Umbilical cord (tissue), 2 donors: ENCODE results near the gene TMEM117. TPM values are rescaled to one million over a fixed set of nuclear protein-coding genes. Genes with fewer than 3 reads are reported as not detected.

Experiments
- DNase-seq: peaks from one replicate; pipeline ENCODE4 v3.0.0-alpha.2; 2015; ENCODE audit warnings: low spot score
- total RNA-seq: library from RNA; depleted of rRNA; stranded (reverse); fragments of >200 nt; gene quantifications from one replicate; pipeline ENCODE4 v1.2.3, GENCODE V29; 2014; ENCODE audit warnings: low replicate concordance; ENCODE audit not compliant: insufficient read depth

Gene TMEM117
- 18.3 TPM for total RNA-seq

- peak; percentile 90 for DNase-seq
Observed at GRCh38 chr12:43835656-43836474, at the start of gene TMEM117. Gene TMEM117 (plus strand): TSS chr12:43836081.

- no peak for DNase-seq
Observed at GRCh38 chr12:43786899-43787693, 48.8 kb upstream of the TMEM117 start.

DNA sequence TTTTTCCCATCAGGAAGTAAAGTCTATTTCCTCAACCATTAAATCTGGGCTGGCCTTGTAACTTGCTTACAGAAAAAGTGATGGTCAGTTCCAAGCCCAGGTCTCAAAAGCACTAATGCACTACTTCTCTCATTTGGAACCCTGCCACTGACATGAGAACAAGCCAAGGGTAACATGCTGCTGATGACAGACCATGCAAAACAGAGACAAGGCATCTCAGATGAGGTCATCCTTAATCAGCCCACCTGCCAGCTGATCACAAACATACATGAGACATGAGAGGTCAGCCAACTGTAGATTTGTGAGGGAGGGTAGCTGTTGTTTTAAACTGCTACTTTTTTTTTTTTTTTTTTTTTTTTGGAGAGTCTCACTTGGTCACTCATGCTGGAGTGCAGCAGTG lies 45.9 kb upstream of the TMEM117 start:
- DNase-seq, result no peak

DNA sequence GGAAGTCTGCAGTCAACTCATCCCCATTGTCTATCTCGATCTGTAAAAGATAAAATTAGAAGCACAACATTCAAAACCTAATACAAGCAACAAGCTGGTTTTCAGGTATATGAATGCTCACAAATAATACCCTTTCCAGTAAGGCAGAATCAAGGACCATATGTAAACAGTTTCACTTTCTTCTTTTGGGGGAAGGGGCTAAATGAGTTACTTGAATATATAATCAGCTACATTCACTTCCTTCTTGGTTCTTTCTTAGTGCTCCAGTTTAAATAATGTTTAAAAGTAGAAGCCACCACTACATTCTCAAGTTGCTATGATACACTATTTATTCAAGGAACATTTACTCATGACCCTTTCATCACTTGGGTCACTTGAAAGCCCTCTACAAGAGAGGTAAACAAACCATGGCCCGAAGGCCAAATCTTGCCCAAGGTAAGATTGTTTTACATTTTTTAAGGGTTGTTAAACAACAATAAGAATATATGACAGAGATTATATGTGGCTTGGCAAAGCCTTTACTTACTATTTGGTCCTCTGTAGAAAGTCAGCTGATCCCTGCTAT lies 40.1 kb upstream of the TMEM117 start:
- DNase-seq, result no peak

DNA sequence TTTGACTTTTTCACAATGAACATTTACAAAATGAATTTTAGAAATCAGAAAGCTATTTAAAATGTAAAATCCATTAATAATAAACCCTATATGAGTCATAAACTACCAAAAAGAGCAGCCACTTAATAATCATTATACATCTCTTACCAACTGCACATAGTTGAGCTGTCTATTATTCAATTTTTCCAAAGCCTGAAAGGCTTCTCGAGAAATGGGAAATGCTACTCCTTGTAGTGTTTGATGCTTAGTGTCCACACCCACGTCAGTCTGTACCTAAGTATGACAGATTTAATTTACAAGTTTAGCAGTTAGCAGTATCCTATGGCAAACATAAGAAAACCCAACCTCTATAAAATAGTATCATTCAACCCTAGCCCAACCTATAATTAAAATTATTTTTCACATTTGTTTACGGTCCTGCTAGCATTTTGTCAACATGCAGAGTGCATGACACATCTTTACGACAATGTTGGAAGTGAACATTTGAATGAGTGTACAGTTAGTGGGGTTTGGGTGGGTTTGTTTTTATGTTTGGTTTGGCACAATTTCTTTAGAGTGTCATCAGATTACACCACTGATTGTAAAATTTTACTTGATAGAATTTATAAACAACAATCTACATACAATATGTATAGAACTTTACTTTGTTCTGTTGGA lies 38.2 kb upstream of the TMEM117 start:
- DNase-seq, result no peak

DNA sequence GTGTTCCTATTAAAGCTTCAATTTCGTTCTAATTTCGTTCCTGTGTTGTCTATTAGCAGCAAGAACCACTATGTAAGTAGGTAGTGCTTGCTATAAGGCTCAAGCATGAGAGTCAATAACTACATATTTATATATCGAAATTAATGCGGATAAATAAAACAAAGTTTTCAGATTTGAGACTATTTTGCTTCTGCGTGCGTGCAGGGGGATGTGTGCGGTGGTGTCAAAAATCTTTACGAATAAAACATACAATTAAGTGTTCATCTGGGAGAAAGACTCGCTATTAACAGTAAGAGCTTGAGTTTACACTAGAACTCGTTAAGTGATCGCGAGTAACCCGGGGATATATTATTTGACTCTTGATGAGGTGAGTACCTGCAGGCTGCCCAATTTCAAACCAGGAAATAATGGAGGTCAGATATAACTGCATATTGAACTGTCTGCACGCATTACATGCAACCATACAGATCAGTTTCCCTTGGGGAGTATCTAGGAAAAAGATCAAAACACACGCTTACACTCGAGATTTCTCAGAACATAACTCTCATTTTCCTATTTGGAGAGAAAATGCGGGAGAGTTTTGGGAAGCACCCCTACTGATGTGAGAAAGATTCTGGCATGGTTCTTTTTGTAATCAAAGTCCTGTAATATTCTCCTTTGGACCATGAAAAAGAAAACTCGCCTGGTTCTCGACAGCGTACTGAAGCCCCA lies 30.6 kb upstream of the TMEM117 start:
- peak; percentile 22 for DNase-seq

DNA sequence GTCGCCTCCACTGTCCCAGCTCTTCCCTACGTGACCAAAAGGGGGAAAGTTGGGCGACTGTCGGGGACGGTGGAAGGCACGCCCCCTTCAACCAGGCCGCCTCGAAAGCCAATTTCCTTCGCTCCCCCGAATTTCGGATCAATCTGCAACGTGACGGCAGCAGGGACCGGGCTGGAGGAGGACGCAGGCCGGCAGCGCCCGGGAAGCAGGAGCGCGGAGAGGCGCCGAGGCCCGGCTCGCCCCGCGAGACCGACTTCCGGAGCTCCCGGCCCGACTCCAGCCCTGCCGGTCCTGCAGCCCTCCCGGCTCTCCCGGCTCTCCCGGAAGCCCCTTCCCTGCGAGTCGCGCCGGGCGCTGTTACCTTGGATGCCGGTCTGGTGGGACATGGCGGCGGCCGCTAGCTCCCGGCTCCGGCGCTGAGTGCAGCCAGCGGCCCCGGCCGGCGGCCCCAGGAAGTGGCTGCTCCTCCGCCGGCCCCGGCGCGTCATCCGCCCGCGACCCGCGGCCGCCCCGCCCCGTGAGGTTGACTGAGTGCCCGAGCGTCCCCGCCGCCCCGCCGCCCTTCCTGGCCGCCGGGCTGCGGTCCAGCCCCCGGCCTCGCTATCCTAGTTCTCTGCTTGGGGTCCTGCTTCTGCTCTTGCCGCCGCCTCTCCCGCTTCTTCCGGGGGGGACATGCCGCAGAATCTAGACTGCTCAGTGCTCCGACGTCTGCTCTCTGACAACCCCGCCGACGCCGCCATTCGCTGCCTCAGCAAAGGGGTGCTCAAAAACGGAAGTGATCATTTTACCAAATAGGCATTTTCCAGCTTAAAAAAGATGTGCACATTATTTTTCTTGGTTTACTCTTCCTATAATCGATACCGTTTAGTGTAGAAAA lies 29.8 kb upstream of the TMEM117 start, which contains the start of gene TWF1:
TSS of gene TWF1 (minus strand) at position 458 of the 877 bp plus-strand sequence. CDS start at position 386, 72 bp downstream.
- DNase-seq, result peak; percentile 91

GRCh38 chr12:43806737-43807072 lies 29.2 kb upstream of the TMEM117 start:
- DNase-seq, result peak; percentile 23

DNA sequence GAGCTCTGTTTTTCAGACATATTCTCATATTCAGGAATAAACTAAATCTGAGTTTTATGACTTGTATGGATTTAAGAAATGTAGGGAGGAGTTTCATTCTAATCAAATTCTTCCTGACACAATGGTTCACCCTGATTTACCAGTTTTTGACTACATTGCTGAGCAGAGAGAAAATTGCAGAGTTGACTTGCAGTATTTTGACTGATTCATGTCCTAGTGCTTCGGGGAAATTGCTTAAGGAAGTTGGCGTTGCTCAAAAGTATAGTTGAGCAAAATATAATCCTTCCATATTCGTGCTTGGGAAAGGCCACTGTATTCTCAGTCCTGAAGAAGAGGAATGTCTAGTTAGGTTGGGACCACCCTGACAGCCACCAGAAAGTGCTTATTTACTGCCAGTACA lies 28.5 kb upstream of the TMEM117 start:
- DNase-seq, result peak; percentile 56

GRCh38 chr12:43812057-43812456 lies 23.8 kb upstream of the TMEM117 start:
- DNase-seq, result peak; percentile 49

GRCh38 chr12:43812926-43813325 lies 23.0 kb upstream of the TMEM117 start:
- DNase-seq, result no peak

- DNase-seq, result no peak
Observed at GRCh38 chr12:43815416-43815815, 20.5 kb upstream of the TMEM117 start.

GRCh38 chr12:43816168-43816567 lies 19.7 kb upstream of the TMEM117 start:
- DNase-seq, result no peak

DNA sequence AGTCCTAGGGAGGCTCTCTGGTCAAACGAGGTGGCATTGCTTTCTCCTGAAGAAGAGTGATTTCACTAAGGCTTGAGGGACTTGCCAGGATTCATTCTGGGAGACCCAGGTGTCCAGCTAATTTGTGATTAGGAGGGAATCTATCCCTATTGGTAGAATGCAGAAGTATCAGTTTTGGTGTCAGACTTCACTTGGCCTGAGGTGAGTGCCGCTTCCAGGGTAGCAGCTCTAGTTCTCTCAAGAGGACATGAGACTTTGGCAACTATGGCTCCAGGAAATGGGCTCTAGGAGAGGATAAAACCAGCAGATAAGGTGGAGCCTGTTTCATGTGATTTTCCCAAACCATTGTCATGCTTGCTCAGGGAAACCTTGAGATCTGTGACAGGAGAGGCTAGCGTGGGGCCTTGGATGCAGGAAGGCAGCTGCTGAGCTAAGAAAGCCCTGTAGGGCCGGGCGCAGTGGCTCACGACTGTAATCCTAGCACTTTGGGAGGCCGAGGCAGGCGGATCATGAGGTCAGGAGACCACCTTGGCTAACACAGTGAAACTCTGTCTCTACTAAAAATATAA lies 11.6 kb upstream of the TMEM117 start:
- DNase-seq, result no peak

DNA sequence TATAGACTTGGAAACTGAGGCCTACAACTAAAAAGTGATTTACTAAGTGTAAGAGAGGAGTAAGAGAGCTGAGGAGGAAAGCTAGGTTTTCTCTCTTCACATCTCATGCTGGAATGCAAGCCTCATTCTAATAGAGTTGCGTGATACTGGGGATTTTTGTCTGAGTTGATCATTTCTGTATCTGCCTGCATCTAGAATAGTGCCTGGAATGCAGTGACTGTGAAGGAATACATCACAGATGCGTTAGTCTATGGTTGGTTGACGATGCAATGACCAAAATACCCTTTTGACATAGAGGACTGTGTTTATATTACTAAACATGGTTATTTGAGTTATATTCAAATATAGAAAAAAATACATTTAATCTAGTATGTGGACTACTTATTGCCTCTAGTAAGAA lies 9.2 kb upstream of the TMEM117 start:
- peak; percentile 38 for DNase-seq

DNA sequence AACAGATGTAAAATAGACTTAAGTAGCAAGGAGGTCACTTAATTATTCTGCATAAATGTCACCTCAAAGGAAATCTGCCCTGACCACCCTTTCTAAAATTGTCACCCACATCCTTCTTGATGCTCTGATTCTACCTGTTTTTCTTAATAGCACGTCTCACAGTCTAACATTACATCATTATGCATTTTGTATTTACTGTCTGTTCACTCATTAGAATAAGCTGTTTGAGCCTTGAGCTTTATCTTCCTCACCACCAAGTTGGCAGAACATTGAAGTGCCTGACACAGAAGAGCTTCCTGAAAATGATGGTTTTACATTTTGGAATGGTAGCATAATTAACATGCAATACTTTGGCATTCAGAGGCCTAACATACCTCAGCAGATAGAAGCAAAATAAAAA lies 8.8 kb upstream of the TMEM117 start:
- no peak for DNase-seq

DNA sequence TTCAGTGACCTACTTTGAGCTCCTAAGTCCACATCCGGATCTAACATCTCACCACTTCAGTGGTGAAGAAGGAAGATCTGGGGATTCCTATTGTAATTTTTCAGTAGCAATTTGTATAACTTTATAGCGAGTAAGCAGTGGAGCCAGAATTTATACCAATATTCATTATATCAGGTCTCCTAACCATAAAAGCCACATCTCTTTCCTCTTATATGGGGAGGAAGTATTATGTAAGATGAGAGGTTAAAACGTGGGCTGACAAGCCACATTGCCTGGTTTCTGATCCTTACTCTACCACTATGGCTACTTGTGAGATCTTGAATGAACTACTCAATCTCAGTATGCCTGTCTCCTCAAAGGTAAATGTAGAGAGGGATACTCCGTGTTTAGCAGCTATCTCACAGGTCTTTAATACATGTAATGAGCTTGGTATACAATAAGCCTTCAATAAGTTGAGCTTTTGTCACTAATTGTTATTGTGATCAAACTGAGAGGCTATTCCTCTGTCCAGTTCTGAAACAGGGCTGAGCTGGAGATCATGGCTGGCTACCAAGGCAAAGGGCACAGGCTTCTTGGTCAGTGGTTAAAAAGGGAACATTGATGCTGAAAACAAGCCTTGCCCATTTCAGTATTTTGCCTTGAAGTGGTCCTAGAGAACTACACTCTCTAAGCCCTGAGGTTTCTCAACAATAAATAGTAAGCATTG lies 3.3 kb upstream of the TMEM117 start:
- no peak for DNase-seq

GRCh38 chr12:43835264-43835655 lies 621 bp upstream of the TMEM117 start:
- no peak for DNase-seq

DNA sequence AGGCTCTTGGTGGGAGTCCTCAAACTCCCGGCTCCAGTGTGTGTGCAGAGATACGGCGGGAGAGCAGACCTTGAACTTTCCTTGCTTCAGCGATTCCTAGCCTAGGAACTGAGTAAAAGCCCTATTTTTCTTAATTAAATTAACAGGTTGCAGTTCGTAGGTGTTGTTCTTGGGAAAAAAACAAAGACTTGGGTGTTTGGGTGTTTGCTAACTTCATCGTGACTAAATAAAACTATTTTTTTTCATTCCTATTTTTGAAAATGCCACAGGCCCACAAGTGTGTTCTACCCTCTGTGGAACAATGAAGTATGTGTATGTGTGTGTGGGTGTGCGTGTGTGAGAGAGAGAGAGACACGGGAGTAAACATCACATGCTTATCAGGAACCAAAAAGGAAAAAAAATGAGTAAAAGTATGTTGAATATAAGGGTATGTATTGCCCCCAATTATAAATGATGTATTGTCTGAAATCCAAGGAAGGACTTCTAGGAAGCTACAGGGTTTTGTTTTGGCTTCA lies 651 bp downstream of the TMEM117 start:
- peak; percentile 58 for DNase-seq
